HL-60/S4 treated with phorbol 12-myristate 13-acetate at 8.2 ng/mL for 4 days and 3 days (cell line): ENCODE measurements around the gene DHRS3.
"Not testable (repeated sequence)": the region's sequence is repeated elsewhere in the genome, so short reads cannot be mapped to it uniquely, and the experiment has no call there.

Experiments
- in situ Hi-C: fragments of 300-500 bp; cut with MboI; formaldehyde crosslinking; loops from 2 replicates; pipeline ENCODE4 v1.15.0; 2022; ENCODE audit warnings: low sequenced_read_pairs

DHRS3 gene

GRCh38 chr1:12542616-12543592, 75.1 kb downstream of the DHRS3 start:
- in situ Hi-C loops, result no loop called here

- in situ Hi-C loops, result no loop called here
Measured at GRCh38 chr1:12542138-12542465, 75.9 kb downstream of the DHRS3 start.

- in situ Hi-C loops, result no loop called here
Measured at GRCh38 chr1:12541274-12542137, 76.5 kb downstream of the DHRS3 start.

GRCh38 chr1:12540580-12541273, 77.3 kb downstream of the DHRS3 start:
- in situ Hi-C loops, result no loop called here

- in situ Hi-C loops, result no loop called here
Measured at GRCh38 chr1:12539705-12540579, 78.1 kb downstream of the DHRS3 start.

GRCh38 chr1:12539320-12539704, 78.7 kb downstream of the DHRS3 start:
- in situ Hi-C loops, result no loop called here

- in situ Hi-C loops, result not testable (repeated sequence)
Measured at GRCh38 chr1:12538536-12538935, 79.5 kb downstream of the DHRS3 start.

GRCh38 chr1:12537906-12538461, 80.0 kb downstream of the DHRS3 start:
- in situ Hi-C loops, result no loop called here

GRCh38 chr1:12537294-12537693, 80.7 kb downstream of the DHRS3 start:
- in situ Hi-C loops, result no loop called here

GRCh38 chr1:12536023-12536639, 81.9 kb downstream of the DHRS3 start:
- in situ Hi-C loops, result no loop called here

- in situ Hi-C loops, result no loop called here
Measured at GRCh38 chr1:12532405-12533315, 85.3 kb downstream of the DHRS3 start.

- in situ Hi-C loops, result no loop called here
Measured at GRCh38 chr1:12531179-12531499, 86.9 kb downstream of the DHRS3 start.

GRCh38 chr1:12530462-12531178, 87.4 kb downstream of the DHRS3 start:
- in situ Hi-C loops, result no loop called here

GRCh38 chr1:12529640-12530174, 88.3 kb downstream of the DHRS3 start:
- in situ Hi-C loops, result no loop called here

- in situ Hi-C loops, result no loop called here
Measured at GRCh38 chr1:12528021-12528852, 89.8 kb downstream of the DHRS3 start.

GRCh38 chr1:12527564-12527963, 90.4 kb downstream of the DHRS3 start:
- in situ Hi-C loops, result no loop called here
